GM18868 (cell line): ENCODE results near the gene MFAP4.

Experiments
- ATAC-seq: cut with Tn5 transposase; IDR thresholded peaks from one replicate; pipeline ENCODE4 v1.9.1; 2021; ENCODE audit warnings: mild to moderate bottlenecking, moderate library complexity; ENCODE audit not compliant: unreplicated experiment

The MFAP4 gene

DNA sequence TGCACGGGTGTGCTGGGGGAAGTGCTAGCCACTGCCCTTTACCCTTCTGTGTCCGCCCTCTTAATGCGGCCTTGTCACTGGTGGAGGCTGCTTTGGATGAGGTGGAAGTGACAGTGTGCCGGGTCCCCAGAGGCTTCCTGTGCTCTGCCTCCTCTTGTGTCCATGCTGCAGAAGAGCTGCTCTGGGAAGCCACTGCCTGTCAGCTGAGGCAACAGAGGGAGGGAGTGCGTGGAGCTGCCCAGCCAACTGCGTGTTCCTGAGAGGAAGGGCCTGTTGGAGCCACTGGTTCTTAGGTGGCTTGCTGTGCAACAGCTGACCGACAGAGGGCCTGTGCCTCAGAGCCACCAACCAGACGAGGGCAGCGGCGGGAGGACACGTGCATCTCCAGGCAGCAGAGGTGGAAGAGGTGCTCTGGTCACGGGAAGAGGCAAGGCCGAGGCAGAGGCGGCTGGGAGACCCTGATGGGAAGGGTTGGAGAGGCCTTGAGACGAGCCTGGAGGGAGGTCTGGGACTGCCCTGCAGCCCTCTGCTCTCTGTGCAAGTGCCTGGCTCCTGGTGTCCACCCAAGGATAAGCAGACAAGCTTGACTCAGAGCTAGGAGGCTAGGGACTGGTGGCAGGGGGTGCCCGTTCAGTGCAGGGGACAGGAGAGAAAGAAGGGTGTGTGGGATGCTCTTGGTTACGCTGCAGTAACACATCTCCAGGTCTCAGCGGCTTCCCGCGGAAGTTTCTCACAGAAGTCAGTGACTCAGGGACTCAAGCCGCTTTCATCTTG lies 49.9 kb downstream of the MFAP4 start:
- no peak for ATAC-seq

- no peak for ATAC-seq
These were observed 50.9 kb downstream of the MFAP4 start for GRCh38 chr17:19335951-19336631.

GRCh38 chr17:19334331-19334730 lies 52.7 kb downstream of the MFAP4 start:
- ATAC-seq: no peak

DNA sequence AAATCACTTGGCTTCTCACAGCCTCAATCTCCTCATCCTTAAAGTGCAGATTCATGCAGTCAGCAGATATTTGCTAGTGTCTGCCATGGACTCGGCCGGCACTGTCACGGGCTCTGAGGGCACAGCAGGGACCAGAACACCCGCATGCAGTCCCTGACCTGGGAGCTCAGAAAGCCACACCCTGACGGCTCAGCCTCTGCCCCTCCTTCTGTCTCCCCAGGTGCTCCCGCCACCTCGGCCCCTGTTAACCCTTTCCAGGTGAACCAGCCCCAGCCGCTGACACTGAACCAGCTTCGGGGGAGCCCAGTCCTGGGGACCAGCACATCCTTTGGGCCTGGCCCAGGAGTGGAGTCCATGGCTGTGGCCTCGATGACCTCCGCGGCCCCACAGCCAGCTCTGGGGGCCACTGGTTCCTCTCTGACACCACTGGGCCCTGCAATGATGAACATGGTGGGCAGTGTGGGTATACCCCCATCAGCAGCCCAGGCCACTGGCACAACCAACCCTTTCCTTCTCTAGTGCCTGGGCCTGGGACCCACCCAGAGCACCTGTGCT lies 53.2 kb downstream of the MFAP4 start:
- no peak for ATAC-seq
